NCI-H82 treated with DMSO at 0.1 percent for 48 hours (cell line): ENCODE measurements around the gene LHFPL3.
"Not testable (repeated sequence)": the region's sequence is repeated elsewhere in the genome, so short reads cannot be mapped to it uniquely, and the experiment has no call there.

Experiments
- DNase-seq: peaks from one replicate; lab custom pipeline; 2025; ENCODE audit not compliant: unreplicated experiment; lab: John Stamatoyannopoulos, UW

Gene LHFPL3

DNA sequence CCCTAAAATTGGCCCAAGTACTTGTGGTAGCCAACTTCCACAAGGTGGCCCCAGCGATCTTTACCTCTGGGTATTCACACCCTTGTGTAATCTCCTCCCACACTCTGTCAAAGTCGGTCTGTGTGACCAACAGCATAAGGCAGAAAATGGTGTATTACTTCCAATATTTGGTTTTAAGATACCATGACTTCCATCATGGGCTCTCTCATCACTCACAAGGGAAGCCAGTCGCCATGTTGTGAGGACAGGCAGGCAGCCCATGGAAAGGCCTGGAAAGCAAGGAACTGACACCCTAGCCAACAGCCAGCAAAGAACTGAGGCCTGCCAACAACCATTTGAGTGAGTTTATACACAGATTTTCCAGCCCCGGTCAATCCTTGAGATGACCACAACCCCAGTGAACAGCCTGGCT, 594.6 kb downstream of the LHFPL3 start:
- peak; percentile 78 for DNase-seq

- DNase-seq: not testable (repeated sequence)
Observed at GRCh38 chr7:104926189-104926588, 597.8 kb downstream of the LHFPL3 start.

GRCh38 chr7:104926601-104927041, 598.2 kb downstream of the LHFPL3 start:
- DNase-seq: no peak

GRCh38 chr7:104927055-104927454, 598.7 kb downstream of the LHFPL3 start:
- DNase-seq: no peak

DNA sequence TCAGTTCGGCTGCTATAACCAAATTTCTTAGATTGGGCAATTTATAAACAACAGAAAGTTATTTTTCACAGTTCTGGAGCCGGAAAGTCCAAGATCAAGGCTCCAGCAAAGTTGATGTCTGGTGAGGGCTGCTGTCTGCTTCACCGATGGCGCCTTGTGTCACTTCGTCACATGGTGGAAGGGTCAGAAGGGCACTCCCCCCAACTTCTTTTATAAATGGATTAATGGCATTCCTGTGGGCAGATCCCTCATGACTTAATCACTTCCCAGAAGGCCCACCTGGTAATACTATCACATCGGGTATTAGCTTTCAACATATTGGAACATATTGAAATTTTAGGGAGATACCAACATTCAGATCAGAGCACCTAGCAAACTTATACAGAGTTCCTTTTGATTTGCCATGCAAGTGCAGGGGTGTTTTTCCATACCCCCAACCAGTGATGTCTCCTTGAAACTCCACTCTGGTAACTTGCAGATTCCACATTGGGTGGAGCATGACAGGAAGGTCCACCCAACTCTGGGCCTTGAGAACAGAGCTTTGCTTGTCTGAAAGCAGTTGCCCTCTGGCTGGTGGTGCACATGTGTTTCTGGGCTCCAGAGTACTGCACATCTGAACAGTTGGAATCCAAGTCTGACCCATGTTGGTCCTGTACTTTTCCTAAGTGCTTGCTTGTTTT, 600.5 kb downstream of the LHFPL3 start:
- peak; percentile 11 for DNase-seq

GRCh38 chr7:104929921-104930320, 601.5 kb downstream of the LHFPL3 start:
- DNase-seq: no peak

GRCh38 chr7:104931181-104931781, 602.9 kb downstream of the LHFPL3 start:
- peak; percentile 28 for DNase-seq

- DNase-seq: no peak
Observed at GRCh38 chr7:104933022-104933421, 604.6 kb downstream of the LHFPL3 start.

GRCh38 chr7:104933521-104933988, 605.2 kb downstream of the LHFPL3 start:
- DNase-seq: no peak

DNA sequence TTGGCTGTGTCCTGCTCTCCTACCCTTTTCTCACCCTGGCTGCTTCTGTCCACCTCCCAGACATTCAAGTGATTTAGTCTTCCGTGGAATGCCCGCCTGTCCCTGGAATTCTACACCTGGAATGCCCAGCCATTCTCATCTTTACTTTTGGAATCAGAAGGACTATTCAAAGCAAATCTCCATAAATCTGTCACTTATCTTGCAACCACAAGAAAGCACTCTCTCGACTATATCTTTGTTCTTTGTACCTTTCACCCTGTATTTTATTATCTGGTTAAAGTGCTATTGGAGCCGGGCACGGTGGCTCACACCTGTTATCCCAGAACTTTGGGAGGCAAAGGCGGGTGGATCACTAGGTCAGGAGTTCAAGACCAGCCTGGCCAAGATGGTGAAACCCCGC, 606.3 kb downstream of the LHFPL3 start:
- no peak for DNase-seq

GRCh38 chr7:104935276-104935675, 606.9 kb downstream of the LHFPL3 start:
- DNase-seq: no peak

DNA sequence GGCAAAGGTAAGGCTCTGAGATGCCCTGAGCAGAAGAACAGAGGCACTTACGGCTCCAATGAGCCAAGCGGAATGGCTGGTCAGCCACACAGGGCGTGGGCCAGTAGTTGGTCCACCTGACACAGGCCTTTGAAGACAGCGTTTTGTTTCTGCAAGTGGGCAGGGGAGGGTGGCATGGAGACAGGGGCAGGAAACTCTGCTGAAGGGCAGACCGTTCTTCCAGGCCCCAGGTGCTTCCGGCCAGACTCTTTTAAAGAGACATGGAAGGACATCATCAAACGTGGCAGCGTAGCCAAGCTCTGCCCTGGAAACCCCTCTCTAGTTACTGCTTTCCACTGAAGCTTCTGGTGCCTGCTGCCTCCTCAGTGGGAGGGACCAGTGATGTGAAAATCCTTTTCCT, 608.1 kb downstream of the LHFPL3 start:
- DNase-seq: no peak

DNA sequence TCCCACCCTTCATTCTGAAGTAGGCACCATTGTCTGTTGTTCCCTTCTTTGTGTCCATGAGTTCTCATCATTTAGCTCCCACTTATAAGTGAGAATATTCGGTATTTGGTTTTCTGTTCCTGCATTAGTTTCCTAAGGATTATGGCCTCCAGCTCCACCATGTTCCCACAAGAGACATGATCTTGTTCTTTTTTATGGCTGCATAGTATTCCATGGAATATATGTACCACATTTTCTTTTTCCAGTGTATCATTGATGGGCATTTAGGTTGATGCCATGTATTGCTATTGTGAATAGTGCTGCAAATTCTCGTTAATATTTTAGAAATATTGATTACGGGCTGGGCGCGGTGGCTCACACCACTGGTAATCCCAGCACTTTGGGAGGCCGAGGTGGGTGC, 609.1 kb downstream of the LHFPL3 start:
- not testable (repeated sequence) for DNase-seq

DNA sequence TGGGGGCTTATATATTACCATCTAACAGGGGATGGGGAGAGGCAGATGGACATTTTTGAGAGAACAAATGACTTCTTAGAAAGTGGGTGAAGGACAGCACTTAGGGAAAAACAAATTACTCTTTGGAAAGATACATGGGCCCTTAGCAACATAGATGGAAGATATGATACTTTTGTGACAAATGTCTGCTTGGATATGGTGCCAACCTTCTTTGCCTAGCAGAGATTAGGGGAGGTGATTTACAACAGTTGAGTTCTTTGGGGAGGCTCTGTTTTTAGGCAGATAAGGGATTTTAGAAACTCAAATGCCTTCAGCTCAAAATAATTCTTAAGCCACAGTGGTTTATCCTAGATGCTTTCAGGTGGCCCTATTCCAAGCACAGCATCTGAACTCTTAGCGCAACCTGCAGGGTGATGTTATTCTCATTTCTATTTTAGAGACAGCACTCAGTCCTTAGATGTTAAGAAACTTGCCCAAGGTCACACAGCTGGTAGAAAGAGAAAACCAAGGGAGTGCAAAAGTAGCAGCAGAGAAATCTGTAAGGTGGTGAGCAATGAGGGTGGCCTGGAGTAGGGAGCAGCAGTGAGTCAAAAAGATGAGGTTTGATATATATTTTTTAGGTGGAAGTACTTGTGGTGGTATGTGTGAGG, 610.5 kb downstream of the LHFPL3 start:
- no peak for DNase-seq

- no peak for DNase-seq
Observed at GRCh38 chr7:104940023-104940710, 611.8 kb downstream of the LHFPL3 start.

DNA sequence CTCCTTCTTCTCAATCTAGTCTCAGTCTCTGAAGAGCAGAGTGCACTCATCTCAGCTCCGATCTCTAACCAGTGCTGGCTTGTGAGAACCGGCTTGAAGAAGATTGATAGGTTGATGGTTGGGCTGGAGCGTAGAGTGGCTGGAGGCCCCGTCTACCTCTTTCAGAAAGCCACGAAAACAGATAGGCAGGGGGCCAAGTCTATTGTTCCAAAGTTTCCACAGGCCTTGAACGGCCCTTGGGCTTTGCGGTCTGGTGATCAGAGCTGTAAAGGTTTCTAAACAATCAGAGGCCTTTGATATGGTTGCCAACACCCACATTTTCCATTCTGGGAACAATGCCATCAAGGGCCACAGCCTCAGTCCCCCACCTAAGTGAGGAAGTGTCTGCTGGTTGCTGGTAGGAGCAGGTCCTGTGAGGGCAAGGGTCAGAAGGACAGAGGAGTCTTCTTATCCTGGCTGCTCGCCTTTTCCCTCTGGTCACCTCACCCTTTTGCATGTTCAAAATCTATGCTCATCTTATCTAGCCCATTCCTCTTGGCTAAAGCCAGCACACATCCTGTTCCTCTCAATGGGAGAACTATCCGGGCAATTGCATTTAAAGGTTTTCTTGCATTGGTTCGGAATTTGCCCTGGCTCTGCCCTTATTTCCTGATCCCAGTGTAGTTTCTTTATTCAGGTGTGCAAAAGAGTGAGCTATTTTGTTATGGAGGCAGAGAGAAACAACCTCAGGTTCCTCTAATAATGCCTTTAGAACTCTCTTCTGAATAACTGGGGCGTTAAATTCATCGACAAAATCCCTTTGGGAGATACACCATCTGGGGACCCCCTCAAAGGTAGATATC, 615.3 kb downstream of the LHFPL3 start:
- no peak for DNase-seq

- DNase-seq: no peak
Observed at GRCh38 chr7:104945599-104945956, 617.2 kb downstream of the LHFPL3 start.

DNA sequence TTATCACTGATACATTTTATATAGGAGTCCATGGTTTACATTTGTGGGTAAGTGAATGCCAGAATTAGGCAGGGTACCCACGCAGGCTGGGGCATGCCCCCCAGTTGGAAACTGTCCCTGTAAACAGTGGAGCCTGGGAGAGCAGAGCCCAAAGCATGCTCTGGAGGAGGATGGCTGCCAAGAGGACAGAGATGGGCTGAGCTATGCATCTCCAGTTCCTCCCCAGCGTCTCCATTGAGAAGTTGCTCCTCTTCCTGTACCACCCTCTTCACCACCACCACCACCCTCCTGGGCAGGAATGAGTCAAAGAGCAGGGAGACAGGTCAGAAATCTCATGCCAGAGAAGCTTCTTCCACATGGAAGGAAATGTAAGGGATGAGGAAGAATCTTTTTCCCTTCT, 617.9 kb downstream of the LHFPL3 start:
- no peak for DNase-seq

- DNase-seq: no peak
Observed at GRCh38 chr7:104950006-104950405, 621.6 kb downstream of the LHFPL3 start.

- no peak for DNase-seq
Observed at GRCh38 chr7:104950754-104951153, 622.4 kb downstream of the LHFPL3 start.

- DNase-seq: no peak
Observed at GRCh38 chr7:104951546-104951945, 623.1 kb downstream of the LHFPL3 start.
